ENCODE measurements around the gene CASP1. TPM values are rescaled to one million over a fixed set of nuclear protein-coding genes. Genes with fewer than 3 reads are reported as not detected.

Gene CASP1
- polyA plus RNA-seq, 1 donor = 6.5 TPM

- DNase-seq (ENCODE audit: low read depth) = no peak
These were observed 42.2 kb downstream of the CASP1 start for GRCh38 chr11:104992781-104993180.

- DNase-seq (ENCODE audit: low read depth) = no peak
These were observed 43.0 kb downstream of the CASP1 start for GRCh38 chr11:104991994-104992393.

DNA sequence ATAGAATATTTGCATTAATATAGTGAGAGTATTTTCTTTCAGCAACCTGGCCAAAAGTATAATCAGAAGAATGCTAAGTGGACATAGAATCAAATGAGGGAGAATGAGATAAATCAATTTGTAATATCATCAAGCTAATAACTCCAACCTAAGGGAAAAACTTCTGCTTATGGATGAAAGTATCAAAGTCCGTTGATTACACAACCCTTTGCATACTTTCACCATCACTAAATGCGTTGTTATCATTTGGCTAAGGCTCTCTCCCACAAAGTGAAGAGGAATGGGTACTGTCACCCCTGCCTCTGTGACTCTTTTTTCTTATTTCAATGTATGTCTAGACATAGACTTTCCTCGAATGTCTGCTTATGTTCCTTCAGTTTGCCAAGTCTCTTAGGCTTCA lies 50.1 kb downstream of the CASP1 start:
- no peak for DNase-seq (ENCODE audit: low read depth)

DNA sequence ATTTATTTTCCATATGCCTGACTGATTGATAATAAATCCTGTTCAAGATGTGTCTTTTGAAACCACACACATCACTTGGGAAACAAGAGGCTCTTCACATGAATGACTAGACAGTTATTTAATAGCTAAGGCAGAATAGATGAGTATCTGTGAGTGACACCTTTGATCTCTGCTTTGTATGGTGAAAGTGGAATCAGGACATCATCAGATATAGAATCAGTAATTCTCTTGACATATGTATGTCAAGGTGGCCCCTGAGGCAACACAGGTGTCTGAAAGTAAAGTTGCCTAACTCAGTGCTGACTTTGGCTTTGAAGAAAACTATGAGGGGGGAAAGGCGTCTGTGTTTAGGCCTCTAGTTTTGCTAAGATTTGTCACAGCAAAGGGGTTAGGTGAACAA lies 55.1 kb downstream of the CASP1 start:
- DNase-seq (ENCODE audit: low read depth) = no peak

Other genes starting within 250 kb of the CASP1 start
- 0.34 TPM for gene CASP12, start 136.7 kb downstream of the CASP1 start, polyA plus RNA-seq (ENCODE audit: insufficient read length)
- gene CASP4, start 66.6 kb downstream of the CASP1 start, polyA plus RNA-seq (ENCODE audit: insufficient read length) = 23.0 TPM
- not detected for gene CASP5, start 12.0 kb downstream of the CASP1 start, polyA plus RNA-seq (ENCODE audit: insufficient read length)
- gene CARD16, start 10.2 kb upstream of the CASP1 start, polyA plus RNA-seq (ENCODE audit: insufficient read length) = 5.3 TPM
- gene CARD18, start 104.6 kb upstream of the CASP1 start, polyA plus RNA-seq (ENCODE audit: insufficient read length) = not detected